ENCODE data around the gene GRK7.
A peak's percentile ranks its signal among the peaks of the same experiment; 100 is the strongest.

The GRK7 gene, protein sequence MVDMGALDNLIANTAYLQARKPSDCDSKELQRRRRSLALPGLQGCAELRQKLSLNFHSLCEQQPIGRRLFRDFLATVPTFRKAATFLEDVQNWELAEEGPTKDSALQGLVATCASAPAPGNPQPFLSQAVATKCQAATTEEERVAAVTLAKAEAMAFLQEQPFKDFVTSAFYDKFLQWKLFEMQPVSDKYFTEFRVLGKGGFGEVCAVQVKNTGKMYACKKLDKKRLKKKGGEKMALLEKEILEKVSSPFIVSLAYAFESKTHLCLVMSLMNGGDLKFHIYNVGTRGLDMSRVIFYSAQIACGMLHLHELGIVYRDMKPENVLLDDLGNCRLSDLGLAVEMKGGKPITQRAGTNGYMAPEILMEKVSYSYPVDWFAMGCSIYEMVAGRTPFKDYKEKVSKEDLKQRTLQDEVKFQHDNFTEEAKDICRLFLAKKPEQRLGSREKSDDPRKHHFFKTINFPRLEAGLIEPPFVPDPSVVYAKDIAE (N-terminal part only)

DNA sequence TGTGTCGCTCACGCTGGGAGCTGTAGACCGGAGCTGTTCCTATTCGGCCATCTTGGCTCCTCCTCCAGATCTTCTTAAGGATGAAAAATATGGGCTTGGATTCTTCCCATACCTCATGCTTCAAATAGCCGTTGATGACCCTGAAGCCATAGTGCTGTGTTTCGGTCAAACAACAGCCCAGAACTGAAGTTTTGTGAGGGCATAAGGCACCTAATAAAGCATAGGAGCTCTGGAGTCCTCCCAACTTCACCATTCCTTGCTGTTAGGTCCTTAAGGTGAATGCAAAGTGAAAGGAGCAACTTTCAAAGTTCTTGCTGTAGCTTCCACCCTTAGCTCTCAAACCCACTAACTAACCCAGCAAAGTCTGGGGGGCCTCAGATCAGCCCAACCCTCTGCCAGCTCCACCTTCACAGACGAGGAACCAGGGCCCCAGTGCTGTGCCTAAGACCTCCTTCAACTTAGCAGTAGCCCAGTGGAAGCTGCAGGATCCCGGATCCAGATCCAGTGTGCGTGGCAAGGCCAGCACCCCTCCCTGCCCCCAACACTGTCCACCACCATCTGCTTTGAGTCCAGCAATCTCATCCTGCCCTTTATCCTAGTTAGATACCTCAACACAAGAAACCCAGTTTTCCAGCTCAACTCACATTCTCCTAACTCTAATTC, at the start of gene GRK7:
Gene GRK7, plus strand, starts transcription at position 321 of the 663 bp plus-strand sequence. CDS start 14,877 bp downstream, outside the sequence.
- DNase-seq = no peak

DNA sequence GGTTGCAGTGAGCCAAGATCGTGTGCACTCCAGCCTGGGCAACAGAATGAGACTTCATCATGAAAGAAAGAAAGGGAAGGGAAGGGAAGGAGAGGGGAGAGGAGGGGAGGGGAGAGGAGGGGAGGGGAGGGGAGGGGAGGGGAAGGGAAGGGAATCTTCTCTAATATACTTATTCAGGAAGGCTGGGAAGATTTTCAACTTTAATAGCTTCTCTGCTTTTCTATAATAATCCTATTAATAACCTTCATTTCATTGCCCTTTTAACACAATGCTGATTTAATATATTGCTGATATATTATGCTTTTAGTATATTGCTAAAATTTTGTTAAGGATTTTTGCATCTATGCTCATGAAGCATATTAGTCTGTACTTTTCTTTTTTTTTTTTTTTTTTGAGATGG, 48.5 kb upstream of the GRK7 start:
- DNase-seq = no peak

GRCh38 chr3:141722081-141722480, 41.1 kb upstream of the GRK7 start:
- DNase-seq = no peak

- DNase-seq = no peak
Measured at GRCh38 chr3:141722648-141723047, 40.6 kb upstream of the GRK7 start.

DNA sequence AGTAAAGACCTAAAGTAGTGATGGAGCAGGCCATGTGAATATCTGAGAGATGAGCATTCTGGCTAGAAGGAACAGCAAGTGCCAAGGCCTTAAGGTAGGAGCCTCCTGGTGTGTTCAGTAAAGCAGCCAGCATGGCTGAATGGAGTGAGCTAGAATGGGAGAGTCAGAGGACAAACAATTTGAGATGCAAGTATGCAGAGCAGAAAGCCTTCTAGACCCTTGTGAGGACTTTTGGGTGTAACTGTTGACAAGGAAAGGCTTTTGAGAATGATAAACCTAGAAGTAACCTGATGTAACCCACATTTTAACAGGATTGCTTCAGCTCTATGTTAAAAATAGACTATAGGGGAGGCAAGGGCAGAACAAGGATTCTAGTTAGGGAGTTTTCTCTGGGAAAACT, 40.0 kb upstream of the GRK7 start:
- no peak for DNase-seq

DNA sequence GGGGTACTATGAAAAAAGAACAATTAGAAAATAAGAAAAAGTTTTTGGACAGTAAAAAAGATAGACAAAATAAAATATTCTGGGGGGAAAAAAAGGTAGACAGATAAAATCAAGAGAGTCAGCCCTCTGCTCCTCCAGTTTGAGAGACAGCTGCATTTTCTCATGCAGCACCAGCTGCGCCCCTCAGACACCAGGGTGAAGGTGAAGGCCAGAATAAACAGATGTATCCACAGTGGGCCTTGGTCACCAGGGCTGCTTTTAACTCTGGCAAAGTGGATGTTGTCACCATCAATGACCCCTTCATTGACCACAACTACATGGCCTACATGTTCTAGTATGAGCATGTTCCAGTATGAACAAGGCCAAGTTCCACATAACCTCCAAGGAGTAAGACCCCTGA, 39.0 kb upstream of the GRK7 start:
- DNase-seq = no peak

DNA sequence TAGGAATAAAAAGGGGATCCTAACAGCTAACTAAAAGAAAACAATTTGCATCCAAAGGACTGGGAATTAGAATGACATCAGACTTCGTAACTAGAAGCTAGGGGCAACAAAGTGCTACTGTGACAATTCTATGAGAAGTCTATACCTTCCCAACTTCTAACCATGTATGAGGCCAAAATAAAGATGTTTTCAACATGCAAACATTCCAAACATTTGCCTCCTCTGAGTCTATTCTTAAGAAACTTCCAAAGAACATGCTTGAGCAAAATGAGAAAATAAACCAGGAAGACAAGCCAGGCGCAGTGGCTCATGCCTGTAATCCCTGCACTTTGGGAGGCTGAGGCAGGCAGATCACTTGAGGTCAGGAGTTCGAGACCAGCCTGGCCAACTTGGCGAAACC, 38.2 kb upstream of the GRK7 start:
- no peak for DNase-seq

DNA sequence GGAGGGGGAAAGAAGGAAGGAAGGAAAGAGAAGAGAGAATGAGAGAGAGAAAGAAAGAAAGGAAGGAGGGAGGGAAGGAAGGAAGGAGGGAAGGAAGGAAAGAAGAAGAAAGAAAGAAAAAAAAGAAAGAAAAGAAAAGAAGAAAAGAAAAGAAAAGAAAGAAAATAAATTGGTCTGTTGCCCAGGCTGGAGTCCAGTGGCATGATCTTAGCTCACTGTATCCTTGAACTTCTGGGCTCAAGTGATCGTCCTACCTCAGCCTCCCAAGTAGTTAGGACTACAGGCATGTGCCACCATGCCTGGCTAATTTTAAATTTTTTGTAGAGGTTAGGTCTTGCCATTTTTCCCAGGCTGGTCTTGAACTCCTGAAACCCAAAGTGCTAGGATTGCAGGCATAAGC, 36.7 kb upstream of the GRK7 start:
- no peak for DNase-seq

DNA sequence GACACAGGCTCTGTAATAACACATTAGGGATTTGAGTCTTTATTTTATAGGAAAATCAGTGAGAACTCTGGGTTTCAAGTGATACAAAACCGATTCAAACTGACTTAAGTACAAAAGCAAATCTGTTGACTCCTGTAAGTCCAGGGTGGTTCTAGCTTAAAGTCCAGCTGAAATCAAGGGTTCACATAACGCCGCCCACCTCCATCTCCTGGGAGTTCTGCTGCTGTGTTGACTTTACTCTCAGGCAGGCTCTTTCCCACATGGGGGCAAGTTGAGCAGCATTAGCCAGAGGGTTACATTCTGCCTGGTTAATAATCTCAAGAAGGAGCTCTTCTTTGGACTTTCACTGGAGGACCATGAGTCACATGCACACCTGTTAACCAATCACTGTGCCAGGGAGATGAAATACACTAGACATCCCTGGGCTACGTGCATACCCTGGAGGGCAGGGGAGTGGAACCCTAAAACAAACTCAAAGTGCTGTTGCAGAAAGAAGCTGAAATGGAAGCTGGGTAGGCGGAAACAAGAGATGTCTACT, 34.8 kb upstream of the GRK7 start:
- DNase-seq = no peak

GRCh38 chr3:141729240-141729639, 34.0 kb upstream of the GRK7 start:
- DNase-seq = no peak

DNA sequence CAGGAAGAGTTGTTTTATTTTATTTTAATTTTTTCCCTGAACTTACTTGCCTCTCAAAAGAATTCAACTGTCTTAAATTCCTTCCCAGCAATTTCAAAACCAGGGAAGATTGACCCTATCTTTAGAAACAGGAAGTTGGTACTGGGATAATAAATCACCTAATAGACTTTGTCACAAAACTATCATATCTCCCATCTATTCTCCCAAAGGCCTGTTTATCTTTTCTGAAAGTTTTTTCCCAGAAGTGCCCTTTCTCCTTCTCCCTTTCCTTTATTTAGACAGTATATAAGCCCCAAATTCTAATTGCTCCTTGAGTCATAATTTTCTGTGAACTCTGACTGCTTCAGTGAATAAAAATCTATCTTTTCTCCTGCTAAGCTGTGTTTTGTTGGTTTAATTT, 28.0 kb upstream of the GRK7 start:
- no peak for DNase-seq

DNA sequence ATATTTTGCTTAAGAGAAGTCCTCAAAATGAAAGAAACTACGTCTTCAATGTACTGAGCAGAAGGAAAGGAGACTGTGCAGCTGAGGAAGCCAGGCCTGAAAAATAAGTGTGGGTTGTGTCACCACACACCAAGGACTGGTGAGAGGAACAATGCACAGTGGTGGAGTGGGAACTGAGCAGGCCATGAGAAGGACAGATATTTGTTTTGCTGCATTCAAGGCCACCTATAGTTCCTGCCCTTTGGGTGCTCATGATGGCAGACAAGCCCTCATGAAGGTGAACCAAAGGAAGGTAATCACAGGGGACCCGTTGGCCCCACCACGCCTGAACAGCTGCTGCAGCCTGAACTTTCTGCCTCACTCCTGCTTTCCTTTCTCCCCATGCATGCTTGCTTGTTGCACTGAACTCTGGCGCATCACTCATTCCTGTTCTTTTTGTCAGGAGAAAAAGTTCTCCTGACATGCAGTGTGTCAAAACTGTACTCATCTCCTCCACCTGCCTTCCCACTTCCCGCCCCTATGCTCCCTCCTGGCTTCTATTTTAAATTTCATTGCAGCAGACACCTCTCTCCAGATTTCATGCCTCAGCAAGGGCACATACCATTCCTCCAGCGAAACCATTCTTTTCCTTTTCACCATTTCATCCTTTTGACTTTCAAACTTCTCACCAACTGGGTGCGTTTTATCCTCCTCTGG, 27.3 kb upstream of the GRK7 start:
- no peak for DNase-seq

GRCh38 chr3:141737093-141737492, 26.1 kb upstream of the GRK7 start:
- DNase-seq = no peak

DNA sequence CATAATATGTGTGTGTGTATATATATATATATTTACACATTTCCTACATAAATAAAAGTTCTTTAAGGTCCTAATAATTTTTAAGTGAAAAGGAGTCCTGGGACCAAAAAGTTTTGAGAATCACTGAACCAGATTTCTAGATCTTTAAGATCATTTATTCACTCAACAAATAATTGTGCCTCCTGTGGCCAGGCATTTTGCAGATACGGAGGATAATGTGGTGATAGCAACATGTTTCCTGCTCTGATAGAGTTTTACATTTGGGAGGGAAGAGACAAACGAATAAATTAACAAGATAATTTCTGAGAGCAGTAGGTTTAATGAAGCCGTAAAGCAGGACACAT, 25.6 kb upstream of the GRK7 start:
- no peak for DNase-seq

DNA sequence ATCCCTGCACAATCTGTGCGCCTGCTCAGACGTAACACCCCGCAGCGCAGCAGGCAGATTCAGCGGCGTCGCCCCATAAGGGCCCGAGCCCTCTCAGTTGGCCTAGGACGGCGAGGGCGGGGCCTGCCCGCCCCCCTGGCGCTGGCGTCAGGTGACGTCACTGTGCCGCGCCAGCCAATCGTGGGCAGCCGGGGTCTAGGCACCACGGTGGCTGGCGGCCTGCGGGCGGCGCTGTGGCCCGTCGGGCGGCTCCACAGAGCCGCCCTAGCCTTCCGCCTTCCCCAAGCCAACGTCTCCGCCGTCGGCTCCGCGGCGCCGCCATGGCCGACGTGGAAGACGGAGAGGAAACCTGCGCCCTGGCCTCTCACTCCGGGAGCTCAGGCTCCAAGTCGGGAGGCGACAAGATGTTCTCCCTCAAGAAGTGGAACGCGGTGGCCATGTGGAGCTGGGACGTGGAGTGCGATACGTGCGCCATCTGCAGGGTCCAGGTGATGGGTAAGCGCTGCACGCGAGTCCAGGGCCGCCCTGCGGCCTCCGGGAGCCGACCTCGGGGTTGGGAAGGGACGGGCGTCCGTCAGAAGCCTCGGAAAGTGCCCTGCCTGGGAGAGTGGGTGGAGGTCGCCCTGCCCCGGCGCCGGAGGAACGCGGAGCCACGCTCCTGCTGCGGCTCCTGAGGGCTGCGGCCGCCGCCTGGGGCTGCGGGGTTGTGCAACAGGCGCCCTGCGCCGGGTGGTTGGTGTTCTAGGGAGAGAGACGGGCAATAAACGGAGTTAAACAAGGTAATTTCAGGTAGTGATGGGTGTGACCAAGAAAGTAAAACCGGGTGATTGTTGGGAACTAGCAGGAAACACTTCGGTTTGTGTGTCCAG, 25.0 kb upstream of the GRK7 start, which contains the start of gene RNF7:
Gene RNF7, plus strand, starts transcription at position 277 of the 869 bp plus-strand sequence. Its CDS starts 44 bp downstream, at position 321.
- DNase-seq = peak; percentile 97

DNA sequence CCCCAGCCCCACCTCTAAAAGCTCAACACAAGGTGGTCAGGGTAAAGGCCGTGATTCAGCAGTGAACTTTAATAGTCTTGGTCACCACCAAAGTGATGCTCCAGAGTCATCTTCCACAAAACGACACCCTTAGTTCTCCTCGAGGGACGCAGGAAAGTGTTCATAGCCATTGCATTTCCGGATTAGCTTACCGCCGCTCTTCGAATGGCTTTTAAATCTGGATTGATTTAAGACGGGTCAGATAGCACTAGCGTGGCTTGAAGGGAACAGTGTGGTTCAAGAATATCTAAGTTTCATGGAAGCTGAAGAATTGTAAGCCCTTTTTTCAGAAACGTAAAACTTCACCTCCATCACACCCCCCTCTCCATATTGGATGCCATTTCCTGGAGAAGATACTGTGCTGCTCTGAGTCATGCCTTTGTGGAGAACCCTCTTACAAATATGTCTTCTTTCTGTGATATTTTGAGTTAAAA, 24.3 kb upstream of the GRK7 start:
- no peak for DNase-seq

- DNase-seq = no peak
Measured at GRCh38 chr3:141739731-141740130, 23.5 kb upstream of the GRK7 start.

- no peak for DNase-seq
Measured at GRCh38 chr3:141740349-141740748, 22.9 kb upstream of the GRK7 start.

GRCh38 chr3:141743305-141743704, 19.9 kb upstream of the GRK7 start:
- DNase-seq = no peak

- no peak for DNase-seq
Measured at GRCh38 chr3:141746962-141747361, 16.2 kb upstream of the GRK7 start.

DNA sequence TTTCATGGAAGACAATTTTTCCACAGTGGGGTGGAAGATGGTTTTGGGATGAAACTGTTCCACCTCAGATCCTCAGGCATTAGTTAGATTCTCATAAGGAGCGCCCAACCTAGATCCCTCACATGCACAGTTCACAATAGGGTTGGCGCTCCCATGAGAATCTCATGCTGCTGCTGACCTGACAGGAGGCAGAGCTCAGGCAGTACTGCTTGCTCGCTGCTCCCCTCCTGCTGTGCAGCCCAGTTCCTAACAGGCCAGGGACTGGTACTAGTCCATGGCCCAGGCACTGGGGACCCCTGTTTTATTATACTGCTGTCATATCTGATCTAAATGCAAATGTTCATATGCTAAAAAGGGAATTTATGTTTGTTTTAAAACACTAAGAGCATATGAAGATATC, 9.8 kb upstream of the GRK7 start:
- DNase-seq = no peak

DNA sequence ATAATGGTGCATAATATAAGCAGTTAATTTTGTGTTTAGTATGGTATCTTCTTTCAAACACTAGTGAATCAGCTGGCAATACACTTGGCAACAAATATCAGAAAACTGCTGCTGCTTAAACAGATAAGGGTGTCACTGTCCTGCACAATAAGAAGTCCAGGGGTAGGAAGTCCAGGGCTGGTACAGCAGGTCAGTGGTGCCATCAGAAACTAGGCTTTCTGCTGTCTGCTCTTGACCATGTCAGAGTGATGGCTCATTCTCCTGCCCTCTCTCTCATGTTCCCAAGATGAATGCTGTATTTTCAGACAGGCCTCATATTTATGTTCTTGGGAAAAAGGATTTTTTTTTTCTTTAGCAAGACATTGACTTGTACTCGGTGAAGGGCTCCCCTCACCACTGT, 9.2 kb upstream of the GRK7 start:
- no peak for DNase-seq
